ENCODE results near the gene MAEA. TPM values are rescaled to one million over a fixed set of nuclear protein-coding genes. Genes with fewer than 3 reads are reported as not detected.
A peak's percentile ranks its signal among the peaks of the same experiment; 100 is the strongest.

Gene MAEA
- total and polyA plus RNA-seq, 12 donors = 39.1 to 72.8 (median 50.3) TPM

DNA sequence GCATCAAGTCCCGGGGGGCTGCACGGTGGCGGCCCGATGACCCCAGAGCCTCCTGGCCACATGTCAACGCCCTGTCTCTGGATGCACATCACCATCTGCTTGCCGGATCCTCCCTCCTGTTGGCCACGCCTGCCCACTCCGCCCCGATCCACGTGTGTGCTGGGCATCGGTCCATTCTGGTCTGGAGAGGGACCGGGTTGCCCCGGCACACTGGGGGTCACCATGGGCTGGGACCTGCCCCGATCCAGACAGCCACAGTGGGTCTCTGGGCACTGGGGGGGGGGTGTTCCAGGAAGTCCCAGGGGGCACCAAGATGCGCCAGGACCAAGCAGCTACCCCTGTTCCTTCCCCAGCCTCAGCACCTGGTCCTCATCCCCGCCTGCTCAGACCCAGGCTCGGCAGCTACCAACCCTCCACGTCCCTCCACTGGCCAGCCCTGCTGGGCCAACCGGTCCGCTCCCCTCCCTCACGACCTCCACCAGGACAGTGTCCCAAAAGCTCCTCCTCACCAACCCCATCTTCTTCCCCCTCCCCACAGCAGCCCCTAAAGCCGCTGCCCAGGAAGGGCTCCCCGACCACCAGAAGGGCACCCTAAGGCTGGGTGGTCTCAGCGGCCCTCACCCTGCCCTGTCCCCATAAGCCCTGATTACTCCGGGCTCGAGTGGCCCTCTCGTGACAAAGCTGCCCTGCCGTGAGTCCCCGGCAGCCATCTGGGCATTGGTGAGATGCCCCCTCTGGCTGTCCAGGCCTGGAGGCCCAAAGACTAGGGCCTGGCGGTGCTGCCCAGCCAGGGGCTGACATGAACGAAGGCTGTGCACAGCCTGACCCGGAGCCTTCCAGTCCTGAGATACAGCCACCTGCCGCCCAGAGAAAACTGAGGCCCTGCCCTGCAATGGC lies 45.4 kb upstream of the MAEA start:
- no peaks in the 10 kb centered on the region for H3K9me3 ChIP-seq
- intact Hi-C loops (cut with DNase I) = no loop called here
- peak overlapping the region in 3 of 10 donors; percentile 8 to 53 (median 9) for H3K27ac ChIP-seq
- TF ChIP-seq, protein P1, sequence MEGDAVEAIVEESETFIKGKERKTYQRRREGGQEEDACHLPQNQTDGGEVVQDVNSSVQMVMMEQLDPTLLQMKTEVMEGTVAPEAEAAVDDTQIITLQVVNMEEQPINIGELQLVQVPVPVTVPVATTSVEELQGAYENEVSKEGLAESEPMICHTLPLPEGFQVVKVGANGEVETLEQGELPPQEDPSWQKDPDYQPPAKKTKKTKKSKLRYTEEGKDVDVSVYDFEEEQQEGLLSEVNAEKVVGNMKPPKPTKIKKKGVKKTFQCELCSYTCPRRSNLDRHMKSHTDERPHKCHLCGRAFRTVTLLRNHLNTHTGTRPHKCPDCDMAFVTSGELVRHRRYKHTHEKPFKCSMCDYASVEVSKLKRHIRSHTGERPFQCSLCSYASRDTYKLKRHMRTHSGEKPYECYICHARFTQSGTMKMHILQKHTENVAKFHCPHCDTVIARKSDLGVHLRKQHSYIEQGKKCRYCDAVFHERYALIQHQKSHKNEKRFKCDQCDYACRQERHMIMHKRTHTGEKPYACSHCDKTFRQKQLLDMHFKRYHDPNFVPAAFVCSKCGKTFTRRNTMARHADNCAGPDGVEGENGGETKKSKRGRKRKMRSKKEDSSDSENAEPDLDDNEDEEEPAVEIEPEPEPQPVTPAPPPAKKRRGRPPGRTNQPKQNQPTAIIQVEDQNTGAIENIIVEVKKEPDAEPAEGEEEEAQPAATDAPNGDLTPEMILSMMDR (IDR thresholded peaks at IDR 0.05) = no peak
- no peak overlapping the region for H3K4me3 ChIP-seq
- peaks cover 0 to 22% (median 15%) of the 10 kb centered on the region in 9 donors for H3K36me3 ChIP-seq
- peak in 2 of 8 donors; percentile 10 to 15 for ATAC-seq
- WGBS, 2 donors = 56 to 59% methylated on average over 32 to 33 of the region's 33 CpGs
- H3K4me1 ChIP-seq = peaks cover 49 to 72% (median 61%) of the 10 kb centered on the region in 9 donors
- peak in 1 of 2 donors; percentile 43 for DNase-seq
- no peaks in the 10 kb centered on the region for H3K27me3 ChIP-seq

GRCh38 chr4:1244978-1245471 lies 44.7 kb upstream of the MAEA start:
- 78 to 82% methylated on average over 19 of the region's 19 CpGs for WGBS, 2 donors
- DNase-seq (peak; percentile 3 to 9), ATAC-seq (no peak)
- TF ChIP-seq, protein P1 (IDR thresholded peaks at IDR 0.05) = no peak
- Histone ChIP-seq H3K27ac (no peak overlapping the region), H3K27me3 (no peaks in the 10 kb centered on the region), H3K36me3 (peaks cover 0 to 15% (median 9%) of the 10 kb centered on the region in 9 donors), H3K4me1 (peaks cover 50 to 75% (median 66%) of the 10 kb centered on the region in 9 donors), H3K9me3 (no peaks in the 10 kb centered on the region), H3K4me3 (no peak overlapping the region)
- intact Hi-C loops (cut with DNase I) = loop anchor here in 7 of 10 donors (5.0 kb wide), 5 partner anchors 33 to 102 kb away; partner anchors contain the start of genes SPON2 (in 1 of the 7) and UVSSA (in 1 of the 7)

DNA sequence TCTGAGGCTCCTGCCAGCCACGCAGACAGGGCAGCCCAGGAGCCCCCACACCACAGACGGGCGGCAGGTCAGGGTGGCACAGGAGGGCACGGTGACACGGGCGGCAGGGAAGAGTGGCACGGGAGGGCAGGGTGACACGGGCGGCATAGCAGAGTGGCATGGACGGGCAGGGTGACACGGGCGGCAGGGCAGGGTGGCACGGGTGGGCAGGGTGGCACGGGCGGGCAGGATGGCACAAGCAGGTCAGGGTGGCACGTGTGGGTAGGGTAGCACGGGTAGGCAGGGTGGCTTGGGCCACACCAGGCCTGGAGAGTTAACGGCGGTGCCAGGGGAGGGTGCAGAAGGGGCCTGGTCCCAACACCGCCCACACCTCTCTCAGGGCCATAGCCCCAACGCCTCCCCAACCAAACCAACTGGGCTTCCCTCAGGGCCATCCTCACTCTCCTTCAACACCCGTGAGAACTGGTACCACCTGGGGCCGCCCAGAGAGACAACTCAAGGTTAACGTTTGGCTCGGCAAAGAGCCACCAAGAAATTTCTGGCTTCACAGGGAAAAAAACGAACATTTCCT lies 44.1 kb upstream of the MAEA start:
- no peak for ATAC-seq
- H3K4me3 ChIP-seq = peak overlapping the region in 2 of 10 donors; percentile 96
- no peaks in the 10 kb centered on the region for H3K27me3 ChIP-seq
- 79 to 83% methylated on average over 26 of the region's 26 CpGs for WGBS, 2 donors
- intact Hi-C loops (cut with DNase I) = loop anchor here in 8 of 10 donors (2.0 to 5.0 kb wide), 6 partner anchors 33 to 102 kb away; partner anchors contain the start of genes SPON2 (in 2 of the 8) and UVSSA (in 1 of the 8)
- H3K4me1 ChIP-seq = peaks cover 56 to 81% (median 71%) of the 10 kb centered on the region in 9 donors
- H3K9me3 ChIP-seq = no peaks in the 10 kb centered on the region
- H3K36me3 ChIP-seq = peaks cover 0 to 13% (median 7%) of the 10 kb centered on the region in 9 donors
- TF ChIP-seq, protein P1 (IDR thresholded peaks at IDR 0.05) = no peak
- peak overlapping the region in 6 of 10 donors; percentile 51 to 99 (median 98) for H3K27ac ChIP-seq
- DNase-seq = peak; percentile 5 to 17
